BLaER1 treated with 17β-estradiol and CSF1 and Interleukin-3, amounts not matched to agents 10 nM and 100 nM (cell line): ENCODE measurements around the gene MYO5C.
"Not testable (repeated sequence)": the region's sequence is repeated elsewhere in the genome, so short reads cannot be mapped to it uniquely, and the experiment has no call there.

ENCODE experiments used
- H3K27ac ChIP-seq, 11 experiments: shearing (Covaris generic); formaldehyde crosslinking; 2 replicates each; pipeline ENCODE4 v1.8.1; 2022
- H3K27me3 ChIP-seq, 11 experiments: shearing (Covaris generic); formaldehyde crosslinking; 2 replicates each; pipeline ENCODE4 v1.8.1; 2022
- H3K36me3 ChIP-seq, 11 experiments: shearing (Covaris generic); formaldehyde crosslinking; 2 replicates each; pipeline ENCODE4 v1.8.1; 2022
- H3K4me1 ChIP-seq, 10 experiments: shearing (Covaris generic); formaldehyde crosslinking; 2 replicates each; pipeline ENCODE4 v1.8.1; 2022
- H3K4me2 ChIP-seq, 11 experiments: shearing (Covaris generic); formaldehyde crosslinking; 2 replicates each; pipeline ENCODE4 v1.8.1; 2022
- H3K4me3 ChIP-seq, 10 experiments: shearing (Covaris generic); formaldehyde crosslinking; 2 replicates each; pipeline ENCODE4 v1.8.1; 2022
- H3K9ac ChIP-seq, 11 experiments: shearing (Covaris generic); formaldehyde crosslinking; 2 replicates each; pipeline ENCODE4 v1.8.1; 2022
- H3K9me3 ChIP-seq, 11 experiments: shearing (Covaris generic); formaldehyde crosslinking; replicated peaks in 1 of 11; 2 replicates each; pipeline ENCODE4 v1.8.1; 2022
- H4K20me1 ChIP-seq, 11 experiments: shearing (Covaris generic); formaldehyde crosslinking; 2 replicates each; pipeline ENCODE4 v1.8.1; 2022
- Cebpa-rat ChIP-seq, 11 experiments: shearing (Covaris generic); IDR thresholded peaks; 2 replicates each; pipeline ENCODE4 v1.8.1; 2022

Gene MYO5C

GRCh38 chr15:52180196-52180835 is 115.3 kb downstream of the MYO5C start:
- H3K27ac ChIP-seq, result peak overlapping the region in 10 of 11 experiments; percentile 71 to 87 (median 79); a peak in 20 of 22 replicates
- peaks cover 0 to 6% (median 0%) of the 10 kb centered on the region in 11 experiments; a peak in 2 of 22 replicates for H3K9me3 ChIP-seq
- H4K20me1 ChIP-seq, result peaks cover 0 to 5% (median 0%) of the 10 kb centered on the region in 11 experiments; a peak in 4 of 22 replicates
- peaks cover 3 to 27% (median 21%) of the 10 kb centered on the region in 10 experiments; a peak in 18 of 20 replicates for H3K4me1 ChIP-seq
- peak overlapping the region; percentile 82 to 99 (median 96) for H3K4me2 ChIP-seq
- TF ChIP-seq Cebpa-rat (IDR thresholded peaks at IDR 0.05), result no peak
- peak overlapping the region; percentile 55 to 81 (median 72) for H3K4me3 ChIP-seq
- no peaks in the 10 kb centered on the region for H3K36me3 ChIP-seq
- peak overlapping the region; percentile 75 to 87 (median 84) for H3K9ac ChIP-seq
- peaks cover 0 to 15% (median 8%) of the 10 kb centered on the region in 11 experiments; a peak in 12 of 22 replicates for H3K27me3 ChIP-seq

DNA sequence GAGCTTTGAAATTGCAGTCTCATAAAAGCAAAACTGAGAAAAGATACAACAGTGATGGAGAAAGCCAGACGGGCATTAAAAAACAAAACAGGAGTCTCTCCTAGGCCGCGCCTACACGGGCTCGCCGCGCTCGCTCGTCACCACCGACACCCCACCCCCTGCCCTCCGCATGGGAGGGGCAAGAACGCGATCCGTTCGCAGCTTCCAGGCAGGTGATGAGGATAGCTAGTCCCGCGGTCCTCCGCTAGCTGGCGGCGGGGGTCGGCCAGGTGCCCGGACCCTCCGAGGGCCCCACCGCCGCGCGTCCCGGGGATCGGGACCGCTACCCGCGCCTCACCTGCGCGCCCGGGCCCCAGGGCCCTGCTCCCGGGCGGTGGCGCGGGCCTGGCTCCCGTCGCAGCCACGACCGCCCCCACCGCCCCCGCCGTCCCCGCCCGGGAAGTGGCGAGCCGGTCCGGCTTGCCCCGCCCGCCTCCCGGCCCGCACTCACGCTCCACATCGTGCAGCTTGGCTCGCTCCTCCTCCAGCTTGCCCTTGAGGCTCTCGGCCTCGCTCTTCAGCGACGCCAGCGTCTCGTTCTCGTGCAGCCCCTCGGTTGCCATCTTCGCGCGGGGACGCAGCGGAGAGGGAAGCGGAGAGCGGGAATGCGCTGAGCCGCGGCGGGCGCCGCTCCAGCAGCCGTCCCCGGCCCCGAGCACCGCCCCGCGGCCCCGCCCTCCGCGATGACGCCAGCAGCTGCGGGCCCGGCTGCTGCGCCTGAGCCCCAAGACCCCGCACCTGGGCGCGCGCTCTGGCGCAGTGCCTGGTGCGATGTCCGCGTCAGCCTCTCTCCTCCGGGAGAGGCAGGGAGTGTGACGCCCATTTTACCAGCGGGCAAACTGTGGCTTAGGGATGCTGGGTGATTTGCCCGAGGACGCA is 116.1 kb downstream of the MYO5C start:
- peaks cover 0 to 5% (median 0%) of the 10 kb centered on the region in 11 experiments; a peak in 4 of 22 replicates for H4K20me1 ChIP-seq
- H3K4me2 ChIP-seq, result peak overlapping the region; percentile 82 to 99 (median 96)
- peak overlapping the region; percentile 55 to 81 (median 72) for H3K4me3 ChIP-seq
- peaks cover 0 to 15% (median 8%) of the 10 kb centered on the region in 11 experiments; a peak in 12 of 22 replicates for H3K27me3 ChIP-seq
- H3K36me3 ChIP-seq, result no peaks in the 10 kb centered on the region
- H3K9ac ChIP-seq, result peak overlapping the region; percentile 75 to 87 (median 84)
- peak overlapping the region; percentile 58 to 87 (median 79); a peak in 21 of 22 replicates for H3K27ac ChIP-seq
- H3K4me1 ChIP-seq, result peaks cover 3 to 35% (median 26%) of the 10 kb centered on the region in 10 experiments; a peak in 18 of 20 replicates
- peaks cover 0 to 6% (median 0%) of the 10 kb centered on the region in 11 experiments; a peak in 2 of 22 replicates for H3K9me3 ChIP-seq
- no peak for TF ChIP-seq Cebpa-rat (IDR thresholded peaks at IDR 0.05)

DNA sequence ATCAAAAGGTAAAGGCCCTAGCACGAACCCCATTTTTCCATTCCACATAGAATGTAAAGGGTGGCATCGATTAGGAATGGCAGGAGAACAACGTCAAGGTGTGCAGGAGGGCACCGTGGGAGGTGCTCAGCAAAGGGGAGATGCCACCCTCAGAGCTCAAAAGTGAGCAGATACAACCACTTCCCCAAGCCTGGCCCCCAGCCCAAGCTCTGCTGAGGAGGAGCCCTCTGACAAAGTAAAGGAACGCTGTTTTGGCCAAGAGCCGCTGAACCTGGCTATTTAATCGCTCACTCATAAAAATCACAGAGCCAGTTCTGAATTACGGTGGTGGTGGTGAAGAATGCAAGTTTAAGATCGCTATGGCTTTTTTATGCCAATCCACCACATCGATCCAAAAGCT is 116.8 kb downstream of the MYO5C start:
- Histone ChIP-seq H3K4me1 (peaks cover 3 to 43% (median 33%) of the 10 kb centered on the region in 10 experiments; a peak in 18 of 20 replicates), H3K27me3 (peaks cover 0 to 15% (median 8%) of the 10 kb centered on the region in 11 experiments; a peak in 12 of 22 replicates), H4K20me1 (peaks cover 0 to 5% (median 0%) of the 10 kb centered on the region in 11 experiments; a peak in 4 of 22 replicates), H3K36me3 (no peaks in the 10 kb centered on the region; a peak in 1 of 22 replicates), H3K4me3 (peak overlapping the region; percentile 55 to 81 (median 72)), H3K27ac (peak overlapping the region; percentile 58 to 87 (median 79); a peak in 20 of 22 replicates), H3K9ac (peak overlapping the region; percentile 75 to 87 (median 84); a peak in 21 of 22 replicates), H3K9me3 (peaks cover 0 to 4% (median 0%) of the 10 kb centered on the region in 11 experiments; a peak in 2 of 22 replicates), H3K4me2 (peak overlapping the region; percentile 82 to 99 (median 96))
- TF ChIP-seq Cebpa-rat (IDR thresholded peaks at IDR 0.05), result no peak

DNA sequence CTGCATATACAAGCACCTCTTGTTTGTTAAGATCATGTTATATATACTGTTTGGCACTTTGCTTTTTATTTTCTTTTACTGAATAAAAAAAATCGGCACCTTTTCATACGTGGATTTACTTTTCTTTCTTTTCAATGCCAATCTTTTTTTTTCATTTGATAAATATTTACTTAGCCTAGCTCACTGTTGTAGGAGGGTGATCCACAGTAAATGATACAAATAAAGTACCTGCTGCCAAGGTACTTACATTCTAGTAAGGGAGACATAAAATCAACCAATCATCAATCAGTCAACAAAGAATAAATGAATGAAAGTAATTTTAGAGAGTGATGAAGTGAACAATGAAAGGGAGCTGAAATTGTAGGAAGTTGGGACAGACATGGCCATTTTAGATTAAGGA is 122.7 kb downstream of the MYO5C start:
- Histone ChIP-seq H3K4me3 (no peak overlapping the region), H3K4me2 (no peak overlapping the region), H3K27ac (no peak overlapping the region), H3K9ac (no peak overlapping the region), H3K36me3 (peaks cover 0 to 5% (median 0%) of the 10 kb centered on the region in 11 experiments; a peak in 2 of 22 replicates), H3K9me3 (peaks cover 0 to 18% (median 10%) of the 10 kb centered on the region in 11 experiments; a peak in 5 of 22 replicates), H4K20me1 (peaks cover 0 to 5% (median 0%) of the 10 kb centered on the region in 11 experiments; a peak in 3 of 22 replicates), H3K4me1 (peaks cover 0 to 22% (median 14%) of the 10 kb centered on the region in 10 experiments; a peak in 16 of 20 replicates), H3K27me3 (no peaks in the 10 kb centered on the region)
- TF ChIP-seq Cebpa-rat (IDR thresholded peaks at IDR 0.05), result no peak

- no peak for TF ChIP-seq Cebpa-rat (IDR thresholded peaks at IDR 0.05)
- H3K27ac ChIP-seq, result no peak overlapping the region
- H3K36me3 ChIP-seq, result peaks cover 0 to 5% (median 0%) of the 10 kb centered on the region in 11 experiments; a peak in 2 of 22 replicates
- H3K9me3 ChIP-seq, result peaks cover 0 to 18% (median 10%) of the 10 kb centered on the region in 11 experiments; a peak in 5 of 22 replicates
- no peak overlapping the region for H3K9ac ChIP-seq
- peaks cover 0 to 20% (median 14%) of the 10 kb centered on the region in 10 experiments; a peak in 16 of 20 replicates for H3K4me1 ChIP-seq
- H4K20me1 ChIP-seq, result peaks cover 0 to 5% (median 0%) of the 10 kb centered on the region in 11 experiments; a peak in 2 of 22 replicates
- no peak overlapping the region for H3K4me3 ChIP-seq
- no peaks in the 10 kb centered on the region for H3K27me3 ChIP-seq
- no peak overlapping the region for H3K4me2 ChIP-seq
These were observed 123.8 kb downstream of the MYO5C start for GRCh38 chr15:52171807-52172206.

- Histone ChIP-seq H3K27ac (no peak overlapping the region), H3K4me1 (peaks cover 0 to 19% (median 14%) of the 10 kb centered on the region in 10 experiments; a peak in 16 of 20 replicates), H3K4me3 (no peak overlapping the region), H3K27me3 (no peaks in the 10 kb centered on the region), H3K4me2 (no peak overlapping the region), H3K9me3 (peaks cover 0 to 18% (median 10%) of the 10 kb centered on the region in 11 experiments; a peak in 5 of 22 replicates), H4K20me1 (peaks cover 0 to 3% (median 0%) of the 10 kb centered on the region in 11 experiments; a peak in 2 of 22 replicates), H3K36me3 (peaks cover 0 to 5% (median 0%) of the 10 kb centered on the region in 11 experiments; a peak in 2 of 22 replicates), H3K9ac (no peak overlapping the region)
- no peak for TF ChIP-seq Cebpa-rat (IDR thresholded peaks at IDR 0.05)
These were observed 124.2 kb downstream of the MYO5C start for GRCh38 chr15:52171386-52171785.

DNA sequence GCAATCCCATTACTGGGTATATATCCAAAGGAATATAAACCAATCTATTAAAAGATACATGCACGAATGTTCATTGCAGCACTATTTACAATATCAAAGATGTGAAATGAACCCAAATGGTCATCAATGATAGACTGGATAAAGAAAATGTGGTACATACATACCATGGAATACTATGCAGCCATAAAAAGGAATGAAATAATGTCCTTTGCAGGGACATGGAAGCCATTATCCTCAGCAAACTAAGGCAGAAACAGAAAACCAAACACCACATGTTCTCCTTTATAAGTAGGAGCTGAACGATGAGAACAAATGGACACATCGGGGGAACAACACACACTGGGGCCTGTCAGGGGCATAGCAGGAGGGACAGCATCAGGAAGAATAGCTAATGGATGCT is 125.4 kb downstream of the MYO5C start:
- H3K9ac ChIP-seq, H4K20me1 ChIP-seq, H3K27ac ChIP-seq, H3K4me2 ChIP-seq, H3K27me3 ChIP-seq, H3K36me3 ChIP-seq, H3K4me3 ChIP-seq: not testable (repeated sequence)
- H3K4me1 ChIP-seq, result peaks cover 0 to 27% (median 16%) of the 10 kb centered on the region in 10 experiments; a peak in 16 of 20 replicates
- H3K9me3 ChIP-seq, result peaks cover 0 to 18% (median 10%) of the 10 kb centered on the region in 11 experiments; a peak in 5 of 22 replicates

- Histone ChIP-seq H3K36me3 (peaks cover 8 to 28% (median 25%) of the 10 kb centered on the region in 11 experiments; a peak in 19 of 22 replicates), H3K9me3 (peaks cover 0 to 22% (median 10%) of the 10 kb centered on the region in 11 experiments; a peak in 6 of 22 replicates), H3K4me2 (peak overlapping the region in 6 of 11 experiments; percentile 0 to 15 (median 9); a peak in 2 of 22 replicates), H3K4me1 (peaks cover 0 to 11% (median 3%) of the 10 kb centered on the region in 10 experiments; a peak in 7 of 20 replicates)
- H3K27ac ChIP-seq, H3K27me3 ChIP-seq, H3K9ac ChIP-seq, H4K20me1 ChIP-seq, H3K4me3 ChIP-seq: not testable (repeated sequence)
These were observed 130.0 kb downstream of the MYO5C start for GRCh38 chr15:52165494-52166131.
